OCI-LY7 (cell line): ENCODE results near the gene GRAMD1B. TPM values are rescaled to one million over a fixed set of nuclear protein-coding genes. Genes with fewer than 3 reads are reported as not detected.

Experiments
- BruUV-seq: library from RNA; stranded (reverse); fragments of 400-500 nt; replicated peaks from 2 replicates; lab custom pipeline; 2021; lab: Mats Ljungman, UMichigan
- CTCF ChIA-PET: fragments of 300-600 bp; sonication (Branson Sonifier 250); formaldehyde crosslinking; loops from one replicate; lab custom pipeline; 2022; ENCODE audit warnings: antibody characterized with exemption; ENCODE audit not compliant: unreplicated experiment; lab: Charles Lee
- POLR2A ChIA-PET: fragments of 300-600 bp; sonication (Branson Sonifier 250); formaldehyde crosslinking; loops from one replicate; lab custom pipeline; 2022; ENCODE audit warnings: antibody characterized with exemption; lab: Charles Lee
- DNase-seq: peaks from one replicate; pipeline ENCODE4 v3.0.0-alpha.2; 2015; ENCODE audit warnings: low spot score
- H2AFZ ChIP-seq: fragments of 200-600 bp; sonication (generic), shearing (Covaris generic); 2 replicates; pipeline ENCODE4 v1.6.1; 2014; ENCODE audit warnings: mild to moderate bottlenecking, antibody characterized with exemption, low read length, moderate library complexity
- H3K27ac ChIP-seq: fragments of 200-600 bp; sonication (generic); 2 replicates; pipeline ENCODE4 v1.5.1; 2014; ENCODE audit warnings: mixed run types, low read depth, mild to moderate bottlenecking, moderate library complexity, low read length, inconsistent platforms; ENCODE audit not compliant: poor library complexity, severe bottlenecking
- H3K36me3 ChIP-seq: fragments of 200-600 bp; sonication (generic); 2 replicates; pipeline ENCODE4 v1.6.1; 2014; ENCODE audit warnings: mild to moderate bottlenecking, antibody characterized with exemption, low read length, moderate library complexity, mixed read lengths; ENCODE audit not compliant: insufficient read depth
- H3K4me1 ChIP-seq: fragments of 200-600 bp; sonication (generic); 2 replicates; pipeline ENCODE4 v1.5.1; 2014; ENCODE audit warnings: mild to moderate bottlenecking, low read length; ENCODE audit not compliant: insufficient read depth, poor library complexity, severe bottlenecking
- H3K4me2 ChIP-seq: fragments of 200-600 bp; sonication (generic); 2 replicates; pipeline ENCODE4 v1.6.1; 2014; ENCODE audit warnings: mild to moderate bottlenecking, low read length
- H3K4me3 ChIP-seq: fragments of 200-600 bp; sonication (generic); 2 replicates; pipeline ENCODE4 v1.5.1; 2014; ENCODE audit warnings: mild to moderate bottlenecking, low read depth, low read length; ENCODE audit not compliant: poor library complexity, severe bottlenecking
- H3K79me2 ChIP-seq: fragments of 200-600 bp; sonication (generic); 2 replicates; pipeline ENCODE4 v1.6.1; 2016; ENCODE audit warnings: low read depth, mild to moderate bottlenecking, low read length, moderate library complexity, mixed read lengths; ENCODE audit not compliant: insufficient read depth
- H3K9me2 ChIP-seq: fragments of 200-600 bp; sonication (generic); 2 replicates; pipeline ENCODE4 v1.6.1; 2016; ENCODE audit warnings: mild to moderate bottlenecking, low read length, mixed read lengths; ENCODE audit not compliant: insufficient read depth
- H3K9me3 ChIP-seq: fragments of 200-600 bp; sonication (generic); 2 replicates; pipeline ENCODE4 v1.6.1; 2014; ENCODE audit warnings: mild to moderate bottlenecking, mixed run types, low read length, mixed read lengths
- H4K20me1 ChIP-seq: fragments of 200-600 bp; sonication (generic); 2 replicates; pipeline ENCODE4 v1.6.1; 2014; ENCODE audit warnings: mild to moderate bottlenecking, antibody characterized with exemption, low read length, moderate library complexity, mixed read lengths; ENCODE audit not compliant: insufficient read depth
- EZH2phosphoT487 ChIP-seq: fragments of 200-600 bp; sonication (generic); IDR thresholded peaks from 2 replicates; pipeline ENCODE4 v1.6.1; 2018; ENCODE audit warnings: low read depth, borderline replicate concordance, mild to moderate bottlenecking, mixed run types, antibody characterized with exemption, low read length, moderate library complexity, mixed read lengths
- intact Hi-C: fragments of 100-400 bp; cut with micrococcal nuclease; formaldehyde crosslinking; loops from one replicate; pipeline ENCODE4 v1.10.0; 2022; ENCODE audit not compliant: unreplicated experiment
- total RNA-seq, 2 experiments: library from RNA; depleted of rRNA in 1 of 2; stranded (reverse); fragments of >200 nt in 1 of 2; shearing (Covaris generic) in 1 of 2; gene quantifications; 2 replicates each; pipeline ENCODE4 v1.2.3, GENCODE V29; 2014 to 2022
- TF ChIP-seq, protein P1 (sequence below): fragments of 200-600 bp; sonication (generic); conservative IDR thresholded peaks from 2 replicates; pipeline ENCODE4 v1.5.1; 2014; ENCODE audit warnings: mild to moderate bottlenecking, antibody characterized with exemption, low read length, moderate library complexity, mixed read lengths

GRAMD1B gene
- total RNA-seq, 2 experiments from 2014 or later = 0.16 TPM; not detected in 1

DNA sequence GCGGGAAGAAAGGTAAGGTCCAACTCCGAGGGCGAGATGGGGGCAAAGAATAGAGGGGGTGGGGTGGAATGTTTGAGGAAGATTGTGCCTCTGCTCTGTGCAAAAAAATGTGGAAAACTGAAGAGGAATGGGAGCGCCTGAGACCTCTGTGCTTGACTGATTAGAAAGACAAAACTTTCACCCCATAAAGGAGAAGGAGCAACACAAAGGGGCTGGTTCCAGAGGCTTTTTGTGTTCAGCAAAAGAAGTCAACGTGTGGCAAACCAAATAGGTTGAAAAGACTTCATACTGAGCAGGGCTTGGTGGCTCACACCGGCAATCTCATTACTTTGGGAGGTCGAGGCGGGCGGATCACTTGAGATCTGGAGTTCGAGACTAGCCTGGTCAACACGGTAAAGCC, 50.8 kb downstream of the GRAMD1B start:
- Histone ChIP-seq H3K9me2 (no peaks in the 10 kb centered on the region), H3K4me3 (no peak overlapping the region), H3K36me3 (no peaks in the 10 kb centered on the region), H3K4me1 (peaks cover 11% of the 10 kb centered on the region), H2AFZ (peak overlapping the region; percentile 31; the same call in 1 of the 2 replicates), H3K4me2 (no peak overlapping the region), H3K79me2 (no peaks in the 10 kb centered on the region), H4K20me1 (no peaks in the 10 kb centered on the region), H3K9me3 (no peaks in the 10 kb centered on the region), H3K27ac (no peak overlapping the region)
- DNase-seq = no peak
- ChIA-PET POLR2A (no interaction called here), CTCF (no interaction called here)
- no TSS peak for BruUV-seq
- intact Hi-C loops = no loop called here
- TF ChIP-seq, protein P1, sequence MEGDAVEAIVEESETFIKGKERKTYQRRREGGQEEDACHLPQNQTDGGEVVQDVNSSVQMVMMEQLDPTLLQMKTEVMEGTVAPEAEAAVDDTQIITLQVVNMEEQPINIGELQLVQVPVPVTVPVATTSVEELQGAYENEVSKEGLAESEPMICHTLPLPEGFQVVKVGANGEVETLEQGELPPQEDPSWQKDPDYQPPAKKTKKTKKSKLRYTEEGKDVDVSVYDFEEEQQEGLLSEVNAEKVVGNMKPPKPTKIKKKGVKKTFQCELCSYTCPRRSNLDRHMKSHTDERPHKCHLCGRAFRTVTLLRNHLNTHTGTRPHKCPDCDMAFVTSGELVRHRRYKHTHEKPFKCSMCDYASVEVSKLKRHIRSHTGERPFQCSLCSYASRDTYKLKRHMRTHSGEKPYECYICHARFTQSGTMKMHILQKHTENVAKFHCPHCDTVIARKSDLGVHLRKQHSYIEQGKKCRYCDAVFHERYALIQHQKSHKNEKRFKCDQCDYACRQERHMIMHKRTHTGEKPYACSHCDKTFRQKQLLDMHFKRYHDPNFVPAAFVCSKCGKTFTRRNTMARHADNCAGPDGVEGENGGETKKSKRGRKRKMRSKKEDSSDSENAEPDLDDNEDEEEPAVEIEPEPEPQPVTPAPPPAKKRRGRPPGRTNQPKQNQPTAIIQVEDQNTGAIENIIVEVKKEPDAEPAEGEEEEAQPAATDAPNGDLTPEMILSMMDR = no peak
- no peak for TF ChIP-seq EZH2phosphoT487

DNA sequence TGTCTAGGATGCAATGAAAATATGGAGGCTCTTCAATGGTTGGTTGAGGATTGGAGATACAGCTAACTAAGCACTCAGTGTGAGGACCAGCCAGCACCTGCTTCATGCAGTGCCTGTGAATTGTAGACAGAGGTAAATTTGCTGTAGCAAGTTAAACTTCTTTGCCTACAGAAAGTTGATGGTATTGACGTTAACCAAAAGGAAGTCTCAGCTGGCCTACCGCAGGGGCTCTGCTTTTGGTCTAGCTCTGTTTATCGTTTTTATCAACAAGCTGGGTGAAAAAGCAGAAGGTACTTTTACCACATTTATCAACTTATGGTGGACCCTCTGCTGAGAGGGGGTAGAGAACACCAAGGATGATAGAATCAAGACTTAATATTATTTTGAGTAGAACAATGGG, 51.6 kb downstream of the GRAMD1B start:
- no peak for DNase-seq
- Histone ChIP-seq H3K4me2 (0 out of 2 replicates have a peak overlapping the region, but pooled peaks have one; percentile 1), H3K4me1 (peaks cover 11% of the 10 kb centered on the region), H4K20me1 (no peaks in the 10 kb centered on the region), H3K9me2 (no peaks in the 10 kb centered on the region), H3K27ac (no peak overlapping the region), H3K4me3 (no peak overlapping the region), H3K9me3 (no peaks in the 10 kb centered on the region), H2AFZ (no peak overlapping the region), H3K36me3 (no peaks in the 10 kb centered on the region), H3K79me2 (no peaks in the 10 kb centered on the region)
- POLR2A ChIA-PET = interaction anchor here (0.7 kb wide), 1 partner anchor 252 kb away, joined by 3 read pairs; no protein-coding TSS in a partner anchor
- TF ChIP-seq, protein P1 = no peak
- no peak for TF ChIP-seq EZH2phosphoT487
- BruUV-seq = no TSS peak
- CTCF ChIA-PET = no interaction called here
- intact Hi-C loops = no loop called here

DNA sequence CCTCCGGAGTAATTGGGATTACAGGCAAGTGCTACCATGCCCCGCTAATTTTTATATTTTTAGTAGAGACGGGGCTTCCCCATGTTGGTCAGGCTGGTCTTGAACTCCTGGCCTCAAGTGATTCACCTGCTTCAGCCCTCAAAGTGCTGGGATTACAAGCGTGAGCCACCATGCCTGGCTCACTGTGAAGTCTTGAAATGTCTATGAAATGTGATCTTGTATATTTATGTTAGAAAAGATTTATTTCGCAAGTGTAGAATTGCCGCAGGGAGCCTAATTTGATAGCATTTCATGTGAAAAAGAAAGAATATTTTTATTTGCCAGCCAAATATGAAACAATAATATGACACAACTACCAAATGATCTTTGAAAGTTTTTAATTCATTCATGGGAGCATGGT, 52.1 kb downstream of the GRAMD1B start:
- no peak overlapping the region for H2AFZ ChIP-seq
- H3K9me2 ChIP-seq = no peaks in the 10 kb centered on the region
- no peaks in the 10 kb centered on the region for H3K79me2 ChIP-seq
- H3K27ac ChIP-seq = no peak overlapping the region
- no peak overlapping the region for H3K4me3 ChIP-seq
- ChIA-PET CTCF (no interaction called here), POLR2A (no interaction called here)
- intact Hi-C loops = no loop called here
- DNase-seq = no peak
- no peaks in the 10 kb centered on the region for H4K20me1 ChIP-seq
- no TSS peak for BruUV-seq
- H3K9me3 ChIP-seq = no peaks in the 10 kb centered on the region
- no peak overlapping the region for H3K4me2 ChIP-seq
- H3K4me1 ChIP-seq = peaks cover 11% of the 10 kb centered on the region
- no peaks in the 10 kb centered on the region for H3K36me3 ChIP-seq
- TF ChIP-seq, protein P1 = no peak
- TF ChIP-seq EZH2phosphoT487 = no peak
